Neuronal stem cell (in vitro differentiated cells): Measurements from ENCODE around the gene MFSD1.

ENCODE experiments used
- DNase-seq: peaks from one replicate; pipeline ENCODE4 v3.0.0-alpha.2; 2013; ENCODE audit warnings: low spot score
- H2AFZ ChIP-seq: one replicate; pipeline ENCODE4 v1.6.1; 2013; ENCODE audit warnings: mild to moderate bottlenecking, low read length, inconsistent platforms
- H2AK5ac ChIP-seq: 2 replicates; pipeline ENCODE4 v1.6.1; 2013; ENCODE audit warnings: low read depth, mild to moderate bottlenecking, inconsistent platforms, low read length, moderate library complexity, mixed read lengths
- H2BK120ac ChIP-seq: 2 replicates; pipeline ENCODE4 v1.6.1; 2013; ENCODE audit warnings: low read depth, mild to moderate bottlenecking, inconsistent platforms, low read length, moderate library complexity, mixed read lengths
- H2BK12ac ChIP-seq: one replicate; pipeline ENCODE4 v1.6.1; 2013; ENCODE audit warnings: low read length, inconsistent platforms
- H2BK15ac ChIP-seq: 2 replicates; pipeline ENCODE4 v1.6.1; 2013; ENCODE audit warnings: mild to moderate bottlenecking, low read length, inconsistent platforms, mixed read lengths
- H2BK5ac ChIP-seq: one replicate; pipeline ENCODE4 v1.6.1; 2013; ENCODE audit warnings: inconsistent platforms, mild to moderate bottlenecking, low read length, moderate library complexity
- H3K14ac ChIP-seq: one replicate; pipeline ENCODE4 v1.6.1; 2013; ENCODE audit warnings: low read length, inconsistent platforms
- H3K18ac ChIP-seq: 2 replicates; pipeline ENCODE4 v1.6.1; 2013; ENCODE audit warnings: low read length, inconsistent platforms
- H3K23ac ChIP-seq: 2 replicates; pipeline ENCODE4 v1.6.1; 2013; ENCODE audit warnings: low read depth, mild to moderate bottlenecking, mixed read lengths, low read length, inconsistent platforms; ENCODE audit not compliant: poor library complexity
- H3K27ac ChIP-seq: replicated peaks from 3 replicates; pipeline ENCODE4 v1.5.1; 2013; ENCODE audit warnings: low read length, inconsistent platforms
- H3K27me3 ChIP-seq, 3 experiments: 2 replicates each; pipeline ENCODE4 v1.6.1; 2013; ENCODE audit warnings: low read length in 3 of 3, mild to moderate bottlenecking in 2 of 3, inconsistent platforms in 1 of 3, low read depth in 1 of 3, mixed read lengths in 1 of 3, moderate library complexity in 1 of 3; ENCODE audit not compliant: control insufficient read depth in 3 of 3, insufficient read depth in 3 of 3
- H3K36me3 ChIP-seq, 2 donors: replicated peaks in 1 of 2; 2 replicates each; pipeline ENCODE4 v1.6.1; 2013; ENCODE audit warnings: low read length in 2 of 2; ENCODE audit not compliant: control insufficient read depth in 2 of 2, insufficient read depth in 2 of 2
- H3K4ac ChIP-seq: 2 replicates; pipeline ENCODE4 v1.6.1; 2013; ENCODE audit warnings: inconsistent platforms, mild to moderate bottlenecking, low read length, moderate library complexity
- H3K4me1 ChIP-seq, 2 donors: 1 replicate in 1 of 2; 2 replicates in 1 of 2; pipeline ENCODE4 v1.6.1; 2013; ENCODE audit warnings: low read length in 2 of 2, low read depth in 1 of 2; ENCODE audit not compliant: control insufficient read depth in 2 of 2, insufficient read depth in 1 of 2
- H3K4me2 ChIP-seq: one replicate; pipeline ENCODE4 v1.6.1; 2013; ENCODE audit warnings: mild to moderate bottlenecking, low read length, inconsistent platforms; ENCODE audit not compliant: insufficient read depth, poor library complexity, severe bottlenecking
- H3K4me3 ChIP-seq, 2 donors: 2 replicates each; pipeline ENCODE4 v1.5.1; 2013; ENCODE audit warnings: low read length in 2 of 2, mild to moderate bottlenecking in 2 of 2, inconsistent platforms in 1 of 2, moderate library complexity in 1 of 2
- H3K79me1 ChIP-seq: one replicate; pipeline ENCODE4 v1.6.1; 2013; ENCODE audit warnings: low read depth, mild to moderate bottlenecking, inconsistent platforms, low read length, moderate library complexity
- H3K9ac ChIP-seq: one replicate; pipeline ENCODE4 v1.6.1; 2013; ENCODE audit warnings: mild to moderate bottlenecking, low read depth, low read length, inconsistent platforms; ENCODE audit not compliant: poor library complexity
- H3K9me3 ChIP-seq, 2 donors: replicated peaks in 1 of 2; 2 replicates each; pipeline versions ENCODE3 to v1.6.1; 2013; ENCODE audit warnings: low read length in 2 of 2, mild to moderate bottlenecking in 2 of 2, inconsistent platforms in 1 of 2, low read depth in 1 of 2, mixed read lengths in 1 of 2, moderate library complexity in 1 of 2; ENCODE audit not compliant: control insufficient read depth in 2 of 2, insufficient read depth in 1 of 2
- H4K8ac ChIP-seq: one replicate; pipeline ENCODE4 v1.6.1; 2013; ENCODE audit warnings: low read depth, mild to moderate bottlenecking, inconsistent platforms, low read length, moderate library complexity
- H4K91ac ChIP-seq: one replicate; pipeline ENCODE4 v1.6.1; 2013; ENCODE audit warnings: low read length, low read depth, mild to moderate bottlenecking, inconsistent platforms; ENCODE audit not compliant: poor library complexity
- WGBS, 2 donors: extraction: QIAGEN DNeasy Blood & Tissue Kit; methylation state at CpG; one replicate each; pipeline ENCODE4 v1.1.7; 2013; ENCODE audit warnings: missing lambda C conversion rate in 2 of 2, mixed read lengths in 1 of 2; ENCODE audit not compliant: insufficient read length in 2 of 2, insufficient replicate concordance in 1 of 2; ENCODE audit errors: extremely low coverage in 2 of 2; 5-methylcytosine and 5-hydroxymethylcytosine counted together

Gene MFSD1

DNA sequence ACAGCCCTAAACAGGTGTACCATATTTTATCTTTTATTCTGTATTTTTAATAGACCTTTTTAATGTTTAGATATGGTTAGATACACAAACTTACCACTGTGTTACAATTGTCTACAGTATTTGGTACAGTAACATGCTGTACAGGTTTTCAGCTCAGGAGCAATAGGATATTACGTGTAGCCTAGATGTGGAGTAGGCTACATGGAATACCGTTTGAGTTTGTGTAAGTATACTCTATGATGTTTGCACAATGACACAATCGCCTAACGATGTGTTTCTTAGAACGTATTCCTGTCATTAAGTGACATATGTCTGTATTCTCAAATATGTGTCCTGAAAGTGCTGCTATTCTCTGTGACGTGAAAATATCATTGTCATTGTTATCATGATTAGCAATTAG is 62.6 kb downstream of the MFSD1 start:
- Histone ChIP-seq H2AFZ (no peak overlapping the region), H3K4me3 (no peak overlapping the region), H3K79me1 (peaks cover 1% of the 10 kb centered on the region), H3K4me2 (no peak overlapping the region), H4K91ac (no peak overlapping the region), H3K9ac (no peak overlapping the region), H2BK12ac (no peak overlapping the region), H2BK120ac (no peak overlapping the region), H4K8ac (no peak overlapping the region), H3K27me3 (no peaks in the 10 kb centered on the region), H3K23ac (no peak overlapping the region), H3K4me1 (no peaks in the 10 kb centered on the region), H3K18ac (no peak overlapping the region), H2BK15ac (no peak overlapping the region), H3K4ac (no peak overlapping the region), H2BK5ac (no peak overlapping the region), H3K9me3 (peaks cover 0 to 1% of the 10 kb centered on the region in 2 donors), H3K27ac (no peak overlapping the region), H2AK5ac (no peak overlapping the region), H3K14ac (no peak overlapping the region), H3K36me3 (peaks cover 0 to 2% of the 10 kb centered on the region in 2 donors)
- no CpG with 5 or more reads among the region's 6 CpGs for WGBS, 2 donors
- no peak for DNase-seq

GRCh38 chr3:158875700-158876099 is 73.8 kb downstream of the MFSD1 start:
- Histone ChIP-seq H2AFZ (no peak overlapping the region), H2BK5ac (no peak overlapping the region), H2BK12ac (no peak overlapping the region), H3K14ac (no peak overlapping the region), H3K4ac (no peak overlapping the region), H3K23ac (no peak overlapping the region), H3K4me2 (no peak overlapping the region), H3K9ac (no peak overlapping the region), H3K4me3 (no peak overlapping the region), H3K27me3 (no peaks in the 10 kb centered on the region), H3K18ac (no peak overlapping the region), H4K91ac (no peak overlapping the region), H2BK120ac (no peak overlapping the region), H3K79me1 (no peaks in the 10 kb centered on the region), H3K36me3 (no peaks in the 10 kb centered on the region), H3K9me3 (no peaks in the 10 kb centered on the region), H2AK5ac (no peak overlapping the region), H3K27ac (no peak overlapping the region), H2BK15ac (no peak overlapping the region), H3K4me1 (no peaks in the 10 kb centered on the region), H4K8ac (no peak overlapping the region)
- no peak for DNase-seq
